GM10266 (cell line): Measurements from ENCODE around the gene MYO5A.

Experiments
- DNase-seq: peaks from one replicate; pipeline ENCODE4 v3.0.0; 2012; ENCODE audit errors: extremely low spot score
- CTCF ChIP-seq: IDR thresholded peaks from 2 replicates; pipeline ENCODE4 v1.5.1; 2012; ENCODE audit warnings: mild to moderate bottlenecking, low read depth; ENCODE audit not compliant: control insufficient read depth, insufficient read depth; ENCODE audit errors: missing control alignments

The MYO5A gene

GRCh38 chr15:52362497-52362896 lies 166.2 kb downstream of the MYO5A start:
- no peak for TF ChIP-seq CTCF
- DNase-seq: no peak

DNA sequence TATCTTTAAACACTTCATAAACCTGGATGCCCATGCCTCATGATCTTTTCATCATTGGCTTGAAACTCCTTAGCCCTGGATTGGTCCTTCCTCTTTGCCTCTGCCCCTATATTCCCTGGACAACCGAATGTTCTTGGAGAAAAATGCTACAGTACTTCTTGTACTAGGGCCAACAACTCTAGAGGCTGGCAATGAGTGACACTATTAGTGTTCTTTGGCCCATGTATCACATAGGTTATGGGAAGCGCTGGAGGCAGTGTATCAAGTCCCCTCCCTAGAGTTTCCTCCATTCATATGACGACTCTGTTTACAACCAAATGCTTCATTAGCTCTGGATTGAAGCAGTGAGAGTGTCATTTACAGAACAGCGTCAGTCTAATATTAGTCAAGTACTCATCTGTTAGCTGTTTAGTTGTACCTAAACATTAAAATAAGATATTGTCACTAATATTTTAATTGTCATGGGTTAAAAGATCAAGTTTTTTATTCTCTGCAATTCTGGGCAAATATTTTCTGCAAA lies 166.6 kb downstream of the MYO5A start:
- TF ChIP-seq CTCF: no peak
- no peak for DNase-seq

DNA sequence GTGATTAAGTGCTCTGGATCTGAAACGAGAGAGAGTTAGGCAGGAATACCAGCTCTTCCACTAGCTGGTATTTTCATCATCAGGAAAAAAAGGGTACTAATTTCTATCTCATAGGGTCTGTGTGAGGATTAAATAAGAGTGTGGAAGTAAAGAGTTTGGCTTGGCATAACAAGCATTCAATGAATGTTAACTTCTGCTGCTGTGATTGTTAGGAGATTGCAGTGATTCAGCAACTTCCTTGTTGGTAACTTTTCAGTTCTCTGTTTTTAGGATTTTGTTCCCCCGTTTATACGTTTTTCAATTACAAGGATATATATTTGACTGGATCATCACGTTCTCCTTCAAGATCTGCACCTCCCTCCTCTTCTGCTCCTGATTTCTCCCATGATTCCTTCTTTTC lies 167.2 kb downstream of the MYO5A start:
- DNase-seq: no peak
- no peak for TF ChIP-seq CTCF

GRCh38 chr15:52360229-52361203 lies 168.2 kb downstream of the MYO5A start:
- TF ChIP-seq CTCF: no peak
- no peak for DNase-seq

DNA sequence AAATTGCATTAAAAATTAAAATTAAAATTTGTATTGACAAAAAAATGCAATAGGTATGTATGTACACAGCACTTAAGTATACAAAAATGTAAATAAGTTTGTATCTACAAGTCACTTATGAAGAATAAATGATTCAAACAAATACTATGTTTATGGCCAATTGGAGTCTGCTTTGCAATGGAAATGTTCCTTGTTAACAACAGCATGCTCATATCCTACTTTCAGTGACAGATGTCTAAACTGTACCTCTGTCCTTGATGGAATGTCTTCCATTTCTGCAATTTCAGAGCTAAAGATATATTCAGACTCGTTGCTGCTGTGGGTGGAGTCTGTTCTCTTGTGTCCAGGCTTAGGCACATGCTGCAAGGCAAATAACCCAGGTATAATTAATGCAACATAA lies 169.0 kb downstream of the MYO5A start:
- DNase-seq: no peak
- no peak for TF ChIP-seq CTCF

GRCh38 chr15:52357949-52358348 lies 170.7 kb downstream of the MYO5A start:
- no peak for TF ChIP-seq CTCF
- DNase-seq: no peak

DNA sequence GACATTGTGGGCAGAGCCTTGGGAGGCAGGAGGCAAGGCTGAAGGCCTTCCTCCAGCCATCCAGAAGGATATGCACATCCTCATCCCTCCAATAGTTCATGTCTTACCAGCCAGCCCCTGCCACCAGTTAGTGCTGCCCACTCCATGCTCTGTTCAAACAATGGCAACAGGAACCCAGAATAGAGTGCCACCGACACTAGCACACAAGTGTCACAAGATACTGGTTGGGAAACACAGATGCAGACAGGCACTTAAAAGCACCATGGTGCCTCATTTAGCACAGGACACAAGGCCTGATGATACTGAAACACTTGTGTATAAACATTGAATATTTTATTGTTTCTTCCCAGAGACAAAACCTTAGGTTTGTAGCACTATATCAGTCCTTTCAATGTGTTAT lies 176.6 kb downstream of the MYO5A start:
- TF ChIP-seq CTCF: no peak
- DNase-seq: no peak
